ENCODE measurements around the gene KRT82. TPM values are rescaled to one million over a fixed set of nuclear protein-coding genes. Genes with fewer than 3 reads are reported as not detected.

Gene KRT82
- polyA plus RNA-seq, 1 of the 3 experiments (the other 2 are of a cell fraction): not detected

DNA sequence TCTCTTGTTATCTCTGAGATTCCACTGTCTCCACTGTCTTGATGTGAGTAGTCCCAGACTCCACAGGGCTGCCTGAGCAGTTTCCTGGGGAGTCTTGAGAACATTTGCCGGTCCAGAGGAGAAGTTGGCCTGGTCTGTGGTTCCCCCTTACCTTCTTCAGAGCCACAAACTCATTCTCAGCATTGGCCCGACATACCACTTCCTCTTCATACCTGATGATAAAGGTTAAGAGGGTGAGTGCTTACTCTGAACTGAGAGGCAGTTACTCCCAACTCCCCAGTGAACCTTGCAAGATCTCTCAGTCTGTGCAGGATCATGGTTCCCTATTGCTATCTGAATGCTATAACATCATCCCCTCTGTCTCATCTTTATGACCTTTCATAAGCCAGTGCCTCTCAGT is 23.3 kb downstream of the KRT82 start:
- ChIA-PET POLR2A (no interaction called here), CTCF (interaction anchor here (1.4 to 6.5 kb wide), 4 partner anchors 10 to 597 kb away, joined by 7 to 58 read pairs (median 10); no protein-coding TSS in a partner anchor)
- 26% methylated on average over 2 of the region's 2 CpGs for whole genome bisulfite sequencing (ENCODE audit: low lambda C conversion rate)
- no peak for TF ChIP-seq EZH2phosphoT487 (IDR thresholded peaks at IDR 0.05; ENCODE audit: borderline replicate concordance, low read depth)
- TF ChIP-seq FOXJ3 (CRISPR knock-in tag; IDR thresholded peaks at IDR 0.05): no peak
- TF ChIP-seq NFIC (IDR thresholded peaks at IDR 0.05; ENCODE audit: borderline replicate concordance): no peak
- no peak for TF ChIP-seq ZBTB33 (IDR thresholded peaks at IDR 0.05; ENCODE audit: borderline replicate concordance, low read depth)
- TF ChIP-seq TCF12 (IDR thresholded peaks at IDR 0.05): no peak
- no peak for TF ChIP-seq SIN3A (IDR thresholded peaks at IDR 0.05; ENCODE audit: borderline replicate concordance, low read depth, low read length)
- TF ChIP-seq GATA2 (CRISPR knock-in tag; IDR thresholded peaks at IDR 0.05): no peak
- no peak for TF ChIP-seq RCOR1 (IDR thresholded peaks at IDR 0.05; ENCODE audit: low read length)
- no peak for TF ChIP-seq REST (IDR thresholded peaks at IDR 0.05; ENCODE audit: low read depth, low read length)
- TF ChIP-seq CHD2 (IDR thresholded peaks at IDR 0.05; ENCODE audit: low read length, partially characterized antibody): no peak
- no peak for TF ChIP-seq IRF3 (IDR thresholded peaks at IDR 0.05; ENCODE audit: low read depth, low read length)
- no peak for TF ChIP-seq MAX (IDR thresholded peaks at IDR 0.05; ENCODE audit: low read depth)
- Histone ChIP-seq H3K9ac (no peak overlapping the region), H3K4me3 (ENCODE audit: low read depth in 2 of 2, low read length in 1 of 2) (no peak overlapping the region), H4K20me1 (ENCODE audit: insufficient read depth) (no peaks in the 10 kb centered on the region), H3K4me1 (ENCODE audit: control insufficient read depth in 1 of 2, insufficient read depth in 2 of 2, low read depth in 1 of 2, low read length in 1 of 2) (no peaks in the 10 kb centered on the region; a peak in 1 of 4 replicates), H3K9me3 (no peaks in the 10 kb centered on the region), H3K27me3 (ENCODE audit: insufficient read depth) (peaks cover 74% of the 10 kb centered on the region), H3F3A (replicated peaks; ENCODE audit: insufficient read depth) (no peaks in the 10 kb centered on the region), H3K9me2 (no peaks in the 10 kb centered on the region), H3K4me2 (no peak overlapping the region), H2AFZ (ENCODE audit: low read depth) (no peak overlapping the region), H3K36me3 (replicated peaks in 1 of 2; ENCODE audit: control insufficient read depth in 1 of 2, insufficient read depth in 2 of 2, low read length in 1 of 2) (no peaks in the 10 kb centered on the region), H3K27ac (ENCODE audit: low read depth in 2 of 2, low read length in 1 of 2) (no peak overlapping the region), H3K79me2 (ENCODE audit: insufficient read depth) (no peaks in the 10 kb centered on the region)
- DNase-seq: no peak

All from SK-N-SH (cell line).